Gastrocnemius medialis (tissue), 4 donors: ENCODE measurements around the gene TXNRD1.

ENCODE experiments used
- CTCF ChIP-seq, 5 experiments: fragments of 450-650 bp in 3 of 5; fragments of 200-600 bp in 2 of 5; sonication (generic) in 2 of 5; IDR thresholded peaks in 4 of 5; conservative IDR thresholded peaks in 1 of 5; 1 replicate in 4 of 5; 2 replicates in 1 of 5; pipeline ENCODE4 v1.5.1; 2016 to 2019; ENCODE audit warnings: antibody characterized with exemption in 5 of 5, mild to moderate bottlenecking in 3 of 5, moderate library complexity in 3 of 5
- POLR2A ChIP-seq, 2 donors: fragments of 450-650 bp; IDR thresholded peaks; one replicate each; pipeline ENCODE4 v1.6.1; 2017; ENCODE audit warnings: antibody characterized with exemption in 2 of 2, mild to moderate bottlenecking in 2 of 2, moderate library complexity in 2 of 2

DNA sequence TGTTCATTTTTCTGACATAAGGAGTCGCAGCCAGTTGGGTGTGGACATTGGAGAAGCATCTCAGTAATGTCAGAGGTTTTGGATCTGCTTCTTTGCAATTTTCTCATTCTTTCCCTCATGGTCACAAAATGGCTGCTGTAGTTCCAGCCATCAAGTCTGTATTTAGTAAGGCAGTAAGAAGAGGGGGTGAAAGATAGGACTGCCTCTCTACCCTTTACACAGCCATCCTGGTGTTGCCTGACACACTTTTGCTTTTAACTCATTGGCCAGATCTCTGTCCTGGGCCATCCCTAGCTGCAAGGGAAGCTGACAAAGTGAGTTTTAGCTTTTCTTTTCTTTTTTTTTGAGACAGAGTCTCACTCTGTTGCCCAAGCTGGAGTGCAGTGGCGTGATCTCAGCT, 154.1 kb downstream of the TXNRD1 start:
- TF ChIP-seq POLR2A (IDR thresholded peaks at IDR 0.05) (no peak), CTCF (IDR thresholded peaks at IDR 0.05 in 4 of 5, conservative IDR thresholded peaks at IDR 0.05 in 1 of 5) (no peak)
